A673 (cell line): ENCODE measurements around the gene DCAF17.

Experiments used
- CTCF ChIP-seq: fragments of 300-800, 200-600 bp; sonication (generic); conservative IDR thresholded peaks from 2 replicates; pipeline ENCODE4 v1.5.1; 2017; ENCODE audit warnings: low read depth, mild to moderate bottlenecking, antibody characterized with exemption, low read length, moderate library complexity, mixed read lengths
- EZH2 ChIP-seq: fragments of 200-600 bp; sonication (generic); IDR thresholded peaks from 2 replicates; pipeline ENCODE4 v1.6.1; 2017; ENCODE audit warnings: borderline replicate concordance, low read depth, mild to moderate bottlenecking, mixed read lengths, antibody characterized with exemption, low read length; ENCODE audit not compliant: poor library complexity, severe bottlenecking

DNA sequence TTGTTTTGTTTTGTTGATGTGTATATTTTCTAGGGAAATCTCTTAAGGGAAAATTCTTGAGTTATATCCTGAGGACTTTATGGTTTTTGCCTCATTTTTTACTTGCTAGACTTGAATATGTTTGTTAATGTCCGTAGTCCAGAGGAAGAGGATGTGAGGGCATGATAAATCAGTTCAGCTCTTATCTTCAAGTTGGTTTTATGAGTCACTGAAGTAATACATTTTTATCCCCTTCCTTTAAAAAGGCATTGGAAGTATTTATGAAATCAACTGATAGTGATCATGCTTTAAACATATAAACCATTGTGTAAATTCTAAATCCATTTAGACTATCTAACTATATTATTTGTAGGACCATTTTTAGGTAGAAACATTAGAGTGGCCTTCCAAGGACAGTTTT is 44.3 kb downstream of the DCAF17 start:
- TF ChIP-seq EZH2 (no peak), CTCF (no peak)
